Measurements from ENCODE around the gene DKKL1.
A peak's percentile ranks its signal among the peaks of the same experiment; 100 is the strongest.

DKKL1 gene

DNA sequence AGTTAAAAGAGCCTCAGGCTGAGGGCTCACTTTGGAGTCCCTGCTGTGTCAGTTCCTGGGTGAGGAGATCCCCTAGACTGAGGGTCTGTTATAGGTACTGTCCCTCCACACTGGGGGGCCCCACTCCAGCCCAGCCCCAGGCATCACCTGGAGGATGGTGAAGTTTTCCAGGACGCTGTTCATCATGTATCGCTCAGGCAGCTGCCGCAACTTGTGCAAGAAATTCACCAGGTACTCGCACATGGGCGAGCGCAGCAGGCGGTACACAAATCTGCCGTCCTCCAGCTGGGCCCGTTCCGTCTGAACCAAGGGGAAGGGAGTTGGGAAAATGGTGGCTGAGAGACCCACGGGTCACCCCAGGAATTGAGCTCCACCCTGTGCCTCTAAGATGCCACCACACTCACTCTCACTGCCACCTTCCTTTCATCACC, 21.4 kb upstream of the DKKL1 start:
- in situ Hi-C loops (cut with MboI; ENCODE audit: low sequenced_read_pairs, unreplicated experiment): no loop called here
- TF ChIP-seq, protein P1, sequence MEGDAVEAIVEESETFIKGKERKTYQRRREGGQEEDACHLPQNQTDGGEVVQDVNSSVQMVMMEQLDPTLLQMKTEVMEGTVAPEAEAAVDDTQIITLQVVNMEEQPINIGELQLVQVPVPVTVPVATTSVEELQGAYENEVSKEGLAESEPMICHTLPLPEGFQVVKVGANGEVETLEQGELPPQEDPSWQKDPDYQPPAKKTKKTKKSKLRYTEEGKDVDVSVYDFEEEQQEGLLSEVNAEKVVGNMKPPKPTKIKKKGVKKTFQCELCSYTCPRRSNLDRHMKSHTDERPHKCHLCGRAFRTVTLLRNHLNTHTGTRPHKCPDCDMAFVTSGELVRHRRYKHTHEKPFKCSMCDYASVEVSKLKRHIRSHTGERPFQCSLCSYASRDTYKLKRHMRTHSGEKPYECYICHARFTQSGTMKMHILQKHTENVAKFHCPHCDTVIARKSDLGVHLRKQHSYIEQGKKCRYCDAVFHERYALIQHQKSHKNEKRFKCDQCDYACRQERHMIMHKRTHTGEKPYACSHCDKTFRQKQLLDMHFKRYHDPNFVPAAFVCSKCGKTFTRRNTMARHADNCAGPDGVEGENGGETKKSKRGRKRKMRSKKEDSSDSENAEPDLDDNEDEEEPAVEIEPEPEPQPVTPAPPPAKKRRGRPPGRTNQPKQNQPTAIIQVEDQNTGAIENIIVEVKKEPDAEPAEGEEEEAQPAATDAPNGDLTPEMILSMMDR (IDR thresholded peaks at IDR 0.05; ENCODE audit: borderline replicate concordance, control extremely low read depth, extremely low read depth, insufficient read depth, missing control alignments): no peak
- peak; percentile 25 for DNase-seq (ENCODE audit: low spot score)

DNA sequence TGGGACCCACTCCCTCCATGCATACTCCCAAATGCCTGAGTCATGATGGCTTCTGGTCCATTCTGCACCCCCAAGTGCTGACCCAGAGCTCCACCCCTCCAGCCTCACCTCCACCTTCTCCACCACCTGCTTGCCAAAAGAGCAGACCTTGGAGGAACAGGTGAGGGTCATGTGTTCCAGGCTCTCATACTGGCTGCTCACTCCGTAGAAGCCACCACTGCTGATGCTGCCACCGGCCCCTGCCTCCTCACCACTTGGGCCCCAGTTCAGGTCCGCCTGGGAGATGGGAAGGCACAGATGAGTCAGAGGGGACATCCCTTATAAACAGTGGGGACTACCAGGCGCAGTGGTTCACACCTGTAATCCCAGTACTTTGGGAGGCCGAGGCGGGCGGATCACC, 20.6 kb upstream of the DKKL1 start:
- TF ChIP-seq, protein P1 (IDR thresholded peaks at IDR 0.05; ENCODE audit: borderline replicate concordance, control extremely low read depth, extremely low read depth, insufficient read depth, missing control alignments): no peak
- in situ Hi-C loops (cut with MboI; ENCODE audit: low sequenced_read_pairs, unreplicated experiment): no loop called here
- DNase-seq (ENCODE audit: low spot score): peak; percentile 53

DNA sequence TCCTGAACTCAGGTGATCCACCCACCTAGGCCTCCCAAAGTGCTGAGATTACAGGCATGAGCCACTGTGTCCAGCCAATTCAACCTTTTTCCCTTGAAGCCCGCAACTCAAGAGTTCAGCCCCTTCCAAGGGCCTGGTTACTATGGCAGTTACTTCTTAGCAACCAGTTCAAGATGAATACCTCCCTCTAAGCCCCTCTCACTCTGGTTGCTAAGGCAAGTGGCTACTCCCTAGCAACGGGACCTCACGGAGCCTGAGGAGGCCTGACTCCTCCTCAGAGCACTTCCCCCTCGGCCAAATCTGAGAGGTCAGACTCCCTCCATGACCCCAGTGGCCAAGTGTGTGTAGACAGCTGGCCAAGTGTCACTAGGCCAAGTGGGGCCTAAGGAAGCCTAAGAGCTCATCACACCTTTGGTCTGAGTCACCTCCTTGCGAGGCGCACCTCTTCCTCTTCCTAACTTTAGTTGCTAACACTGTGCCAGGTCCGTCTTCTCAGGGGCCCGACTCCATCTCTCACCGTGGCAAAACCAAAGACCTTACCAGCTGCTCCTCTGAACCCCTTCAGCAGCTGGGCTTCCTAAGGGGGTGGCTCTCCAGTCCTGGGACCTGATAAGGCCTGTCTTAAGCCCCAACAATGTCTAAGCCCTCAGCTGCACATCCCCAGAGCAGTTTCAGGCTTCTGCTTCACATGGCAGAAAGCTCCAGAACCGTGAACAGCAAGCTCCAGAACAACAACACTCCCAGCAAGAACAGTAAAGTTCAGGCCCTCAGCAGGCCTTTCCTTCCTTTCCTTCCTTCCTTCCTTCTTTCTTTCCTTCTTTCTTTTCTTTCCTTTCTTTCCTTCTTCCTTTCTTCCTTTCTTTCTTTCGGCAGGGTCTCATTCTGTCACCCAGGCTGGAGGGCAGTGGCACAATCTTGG, 18.9 kb upstream of the DKKL1 start:
- in situ Hi-C loops (cut with MboI; ENCODE audit: low sequenced_read_pairs, unreplicated experiment): no loop called here
- TF ChIP-seq, protein P1 (IDR thresholded peaks at IDR 0.05; ENCODE audit: borderline replicate concordance, control extremely low read depth, extremely low read depth, insufficient read depth, missing control alignments): no peak
- DNase-seq (ENCODE audit: low spot score): peak; percentile 8

DNA sequence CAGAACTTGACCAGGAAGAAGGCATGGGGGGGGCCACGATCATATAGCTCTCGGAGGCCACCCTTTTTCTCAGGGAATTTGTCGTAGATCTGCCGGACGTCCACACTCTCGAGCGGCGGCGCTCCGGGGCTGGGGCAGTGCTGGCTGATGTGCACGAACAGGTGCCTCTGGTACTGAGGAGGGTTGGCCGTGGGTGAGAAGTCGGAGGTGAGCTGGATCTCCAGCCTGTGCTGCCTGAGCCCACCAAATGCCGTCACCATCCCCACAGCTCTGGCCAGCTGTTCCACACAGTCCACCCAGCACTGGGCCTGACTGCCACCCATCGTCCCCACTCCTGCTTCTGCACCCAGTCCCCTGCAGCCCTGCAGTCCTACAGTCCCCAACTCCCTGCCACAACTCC, 16.5 kb upstream of the DKKL1 start:
- DNase-seq (ENCODE audit: low spot score): no peak
- TF ChIP-seq, protein P1 (IDR thresholded peaks at IDR 0.05; ENCODE audit: borderline replicate concordance, control extremely low read depth, extremely low read depth, insufficient read depth, missing control alignments): no peak
- in situ Hi-C loops (cut with MboI; ENCODE audit: low sequenced_read_pairs, unreplicated experiment): no loop called here

DNA sequence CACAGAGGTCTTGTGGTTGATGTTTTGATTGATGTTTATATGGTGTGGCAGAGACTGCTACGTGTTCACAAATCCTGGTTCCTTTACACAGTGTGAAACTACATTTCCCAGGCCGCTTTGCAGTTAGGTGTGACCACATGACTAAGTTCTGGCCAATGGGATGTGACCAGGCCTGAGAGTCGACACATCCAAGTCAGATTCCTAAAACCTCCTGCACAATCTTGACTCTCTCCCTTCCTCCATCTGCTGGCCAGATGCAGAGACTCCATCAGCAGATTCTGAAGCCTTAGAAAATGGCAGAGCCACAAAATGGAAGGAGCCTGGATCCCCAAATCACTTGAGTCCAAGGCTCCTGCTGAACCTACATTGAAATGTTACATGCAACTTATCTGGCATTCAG, 15.8 kb upstream of the DKKL1 start:
- TF ChIP-seq, protein P1 (IDR thresholded peaks at IDR 0.05; ENCODE audit: borderline replicate concordance, control extremely low read depth, extremely low read depth, insufficient read depth, missing control alignments): no peak
- no peak for DNase-seq (ENCODE audit: low spot score)
- in situ Hi-C loops (cut with MboI; ENCODE audit: low sequenced_read_pairs, unreplicated experiment): no loop called here

DNA sequence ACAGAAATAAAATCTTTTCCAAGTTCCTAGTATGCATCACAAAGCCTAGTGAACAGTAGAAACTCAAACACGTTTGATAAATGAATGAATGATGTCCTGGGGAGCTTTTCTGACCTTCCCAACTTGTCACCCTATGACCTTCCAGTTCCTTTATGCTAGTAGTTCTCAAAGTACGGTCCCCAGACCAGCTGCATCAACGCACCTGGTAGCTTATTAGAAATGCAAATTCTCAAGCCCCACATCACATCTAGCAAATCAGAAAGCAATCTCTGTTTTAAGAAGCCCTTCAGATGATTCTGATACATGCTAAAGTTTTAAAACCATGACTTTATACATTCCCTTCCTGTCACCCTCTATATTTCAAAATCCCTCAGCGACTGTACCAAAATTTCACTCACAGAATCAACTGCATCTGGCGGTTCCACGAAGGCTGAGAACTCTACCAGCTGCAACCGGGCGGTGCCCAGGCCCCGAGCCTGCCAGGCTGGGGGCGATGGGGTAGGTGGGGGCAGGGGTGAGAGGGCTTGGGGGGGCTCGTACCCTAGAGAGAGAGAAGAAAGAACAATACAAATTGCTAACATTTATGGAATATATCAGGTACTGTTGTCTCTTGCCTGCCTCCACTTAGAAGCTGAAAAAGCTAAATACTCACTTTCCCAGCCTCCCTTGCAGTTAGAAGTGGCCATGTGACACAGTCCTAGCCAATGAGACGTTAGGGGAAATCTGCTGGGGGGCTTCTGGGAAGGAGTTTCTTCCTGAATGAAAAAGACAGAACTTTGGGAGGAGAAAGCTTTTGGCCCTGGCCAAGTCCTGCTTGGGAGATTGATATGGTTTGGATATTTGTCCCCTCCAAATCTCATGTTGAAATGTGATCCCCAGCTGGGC, 15.1 kb upstream of the DKKL1 start:
- in situ Hi-C loops (cut with MboI; ENCODE audit: low sequenced_read_pairs, unreplicated experiment): no loop called here
- no peak for DNase-seq (ENCODE audit: low spot score)
- TF ChIP-seq, protein P1 (IDR thresholded peaks at IDR 0.05; ENCODE audit: borderline replicate concordance, control extremely low read depth, extremely low read depth, insufficient read depth, missing control alignments): no peak
